H4 (cell line): Measurements from ENCODE around the gene H6PD. TPM values are rescaled to one million over a fixed set of nuclear protein-coding genes. Genes with fewer than 3 reads are reported as not detected.
A peak's percentile ranks its signal among the peaks of the same experiment; 100 is the strongest.

ENCODE experiments used
- DNase-seq: peaks from one replicate; pipeline ENCODE4 v3.0.0-alpha.2; 2015; ENCODE audit warnings: low spot score
- total RNA-seq: library from RNA; depleted of rRNA; stranded (reverse); fragments of >200 nt; shearing (Covaris generic); gene quantifications from 2 replicates; pipeline ENCODE4 v1.2.3, GENCODE V29; 2014

Gene H6PD
- total RNA-seq, 1 experiment from 2014 or later = 10.0 TPM

DNA sequence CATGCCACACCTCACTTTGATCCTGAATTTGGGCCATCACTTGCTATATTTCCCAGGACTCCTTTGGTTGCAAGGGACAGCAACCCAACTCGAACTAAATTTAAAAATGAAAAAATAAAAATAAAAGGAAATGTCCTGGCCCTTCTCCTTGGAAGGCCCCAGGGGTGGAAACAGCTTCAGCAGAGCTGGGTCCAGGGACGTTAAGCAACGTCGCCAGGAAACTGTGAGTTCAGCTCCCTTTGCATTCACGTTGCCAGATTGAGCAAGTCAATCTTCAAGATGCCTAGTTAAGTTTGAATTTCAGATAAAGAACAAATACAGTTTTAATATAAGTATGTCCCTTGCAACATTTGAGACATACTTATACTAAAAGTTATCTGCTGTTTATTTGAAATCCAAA, 43.5 kb downstream of the H6PD start:
- no peak for DNase-seq

- DNase-seq = no peak
Observed at GRCh38 chr1:9278585-9279153, 44.1 kb downstream of the H6PD start.

GRCh38 chr1:9279172-9279840, 44.7 kb downstream of the H6PD start:
- DNase-seq = no peak

GRCh38 chr1:9280015-9280860, 45.7 kb downstream of the H6PD start:
- DNase-seq = peak; percentile 76

DNA sequence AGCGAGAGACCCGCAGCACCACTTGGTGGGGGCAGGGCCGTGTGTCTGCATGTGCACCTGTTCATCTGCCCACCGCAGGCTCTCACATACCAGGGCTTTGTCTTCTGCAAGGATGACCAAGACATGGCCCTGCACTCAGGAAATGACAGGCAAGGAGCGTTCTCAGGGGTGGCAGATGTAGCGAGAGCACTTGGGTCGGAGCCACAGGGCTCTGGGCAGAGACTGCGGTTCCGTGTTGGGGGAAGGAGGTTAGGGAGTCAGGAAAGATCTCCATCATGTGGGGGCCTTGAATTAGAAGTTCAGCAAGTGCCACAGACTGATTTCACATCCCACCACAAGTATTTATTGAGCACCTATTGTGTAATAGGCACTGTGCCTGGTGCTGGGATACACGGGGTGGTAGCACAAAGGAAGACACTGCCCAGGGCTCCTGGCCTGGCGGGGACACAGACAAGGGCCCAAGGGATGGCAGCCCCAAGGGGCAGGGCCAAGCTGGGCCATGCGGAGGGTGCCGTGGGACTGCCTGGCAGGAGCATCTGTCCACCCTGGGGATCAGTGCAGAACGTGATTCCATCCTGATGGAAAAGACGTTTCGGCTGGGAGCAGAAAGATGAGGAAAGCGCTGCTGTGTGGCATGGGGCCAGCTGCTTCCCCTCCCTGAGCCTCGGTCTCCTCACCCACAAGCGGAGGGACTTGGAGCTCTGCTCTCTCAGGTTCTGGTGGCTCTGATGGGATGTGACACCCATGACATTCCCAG, 46.7 kb downstream of the H6PD start:
- DNase-seq = no peak

DNA sequence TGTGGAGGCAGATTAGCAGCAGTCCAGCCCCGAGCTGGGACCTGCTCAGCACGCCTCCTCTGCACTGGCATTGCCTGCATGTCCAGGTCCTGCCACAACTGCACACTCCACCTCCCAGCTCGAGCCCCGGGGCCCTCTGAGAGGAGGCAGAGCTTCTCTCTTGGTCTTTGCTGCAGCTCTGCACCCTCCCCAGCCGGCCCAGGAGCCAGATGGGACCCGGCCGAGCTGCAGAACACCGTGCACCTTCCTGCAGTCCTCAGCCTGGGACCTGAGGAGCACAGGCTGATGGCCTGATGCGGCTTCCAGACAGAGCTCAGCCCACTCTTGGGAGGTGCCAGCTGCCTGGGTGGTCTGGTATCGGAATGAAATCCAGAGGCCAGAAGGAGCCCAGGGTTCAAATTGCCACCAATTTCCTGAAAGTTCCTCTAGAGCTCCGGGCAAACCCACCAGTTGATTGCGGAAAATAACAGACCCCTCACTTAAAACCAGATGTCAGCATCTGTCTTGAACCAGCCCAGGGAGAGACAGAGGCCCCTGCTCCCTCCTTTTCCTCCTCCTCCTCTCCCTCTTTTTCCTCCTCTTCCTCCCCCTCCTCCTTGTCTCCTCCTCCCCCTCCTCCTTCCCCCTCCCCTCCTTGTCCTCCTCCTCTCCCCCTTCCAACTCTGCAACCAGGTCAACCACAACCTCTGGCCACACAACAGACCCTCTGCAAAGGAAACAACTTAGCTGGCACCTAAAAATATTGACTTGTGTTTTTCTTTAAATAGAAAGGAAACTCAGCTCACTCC, 47.5 kb downstream of the H6PD start:
- no peak for DNase-seq

GRCh38 chr1:9282696-9282955, 48.1 kb downstream of the H6PD start:
- DNase-seq = no peak

GRCh38 chr1:9284061-9284460, 49.5 kb downstream of the H6PD start:
- DNase-seq = no peak

GRCh38 chr1:9286556-9286955, 52.0 kb downstream of the H6PD start:
- no peak for DNase-seq

DNA sequence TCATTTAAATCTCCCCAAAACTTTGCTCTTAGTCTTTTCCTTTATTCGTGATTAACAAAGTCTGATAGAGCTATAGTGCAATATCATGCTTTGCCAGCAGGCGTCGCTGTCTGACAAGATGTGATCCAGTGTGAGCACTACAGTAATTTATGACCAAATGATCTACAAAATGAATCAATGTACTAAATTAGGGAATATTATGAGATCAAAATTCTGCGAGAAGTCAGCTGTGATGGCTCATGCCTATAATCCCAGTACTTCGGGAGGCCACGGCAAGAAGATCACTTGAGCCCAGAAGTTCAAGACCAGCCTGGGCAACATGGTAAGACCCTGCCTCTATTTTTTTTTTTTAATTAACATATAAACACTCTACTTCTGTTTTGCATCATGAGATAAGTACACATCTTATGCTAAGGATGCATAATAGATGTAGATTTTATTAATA, 54.5 kb downstream of the H6PD start:
- DNase-seq = peak; percentile 60

- peak; percentile 59 for DNase-seq
Observed at GRCh38 chr1:9289711-9290485, 55.3 kb downstream of the H6PD start.

DNA sequence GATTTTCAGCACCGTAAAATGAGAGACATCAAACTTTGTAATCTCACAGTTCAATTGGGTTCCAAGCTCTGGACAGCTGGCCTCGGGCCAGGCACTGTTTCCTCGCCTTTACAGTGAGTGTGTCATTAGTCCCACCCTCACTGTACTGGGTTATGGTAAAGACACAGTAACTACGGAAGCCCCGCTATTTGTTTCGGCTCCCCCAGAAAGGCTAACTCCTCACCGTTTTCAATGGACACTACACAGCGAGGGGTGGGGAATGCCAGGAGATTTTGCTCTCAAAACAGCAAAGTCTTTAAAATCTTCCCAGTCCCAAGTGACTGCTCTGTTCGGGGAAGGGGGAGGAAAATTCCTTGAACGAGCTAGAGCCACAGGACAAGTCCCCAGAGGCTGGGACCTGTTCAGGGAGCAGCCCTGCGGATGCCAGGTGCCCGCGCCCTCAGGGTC, 57.4 kb downstream of the H6PD start:
- DNase-seq = no peak

- peak; percentile 45 for DNase-seq
Observed at GRCh38 chr1:9292361-9293240, 58.0 kb downstream of the H6PD start, which contains the start of gene SPSB1. Gene SPSB1 (plus strand): TSS chr1:9292894. CDS start chr1:9355892, 62,998 bp downstream.

DNA sequence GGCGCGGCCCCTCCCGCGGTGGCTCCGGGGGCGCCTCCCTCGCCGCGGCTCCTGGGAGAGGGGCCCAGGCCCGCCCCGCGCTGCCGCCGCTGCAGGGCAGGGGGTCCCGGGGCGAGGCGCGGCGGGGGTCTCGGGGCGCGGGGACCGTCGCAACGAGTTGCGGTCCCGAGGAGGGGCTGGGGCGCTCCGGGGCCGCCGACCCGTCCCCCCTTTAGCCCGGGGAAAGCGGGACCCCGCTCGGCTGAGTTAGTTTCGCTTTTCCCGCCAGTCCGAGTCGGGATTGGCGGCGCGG, 58.6 kb downstream of the H6PD start:
- DNase-seq = no peak

- DNase-seq = no peak
Observed at GRCh38 chr1:9293533-9294404, 59.2 kb downstream of the H6PD start.

DNA sequence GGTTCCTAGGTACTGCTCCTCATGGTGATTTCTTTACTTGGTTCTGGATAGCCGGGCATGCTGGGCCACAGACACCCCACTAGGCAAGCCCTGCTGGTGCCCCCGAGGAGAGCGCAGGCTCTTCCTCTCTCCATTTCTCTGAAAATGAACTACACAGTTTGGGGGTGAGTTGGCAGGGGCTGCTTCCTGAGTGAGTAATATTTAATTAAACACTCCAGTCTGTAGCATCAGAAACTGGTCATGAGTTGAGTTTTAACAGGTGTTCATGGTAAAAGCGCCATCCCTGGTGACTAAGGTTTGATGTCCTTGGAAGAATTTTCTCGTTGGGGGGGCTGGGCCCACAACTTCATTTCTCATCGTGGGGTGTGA, 59.8 kb downstream of the H6PD start:
- DNase-seq = peak; percentile 52

- DNase-seq = peak; percentile 66
Observed at GRCh38 chr1:9294910-9295636, 60.5 kb downstream of the H6PD start.

DNA sequence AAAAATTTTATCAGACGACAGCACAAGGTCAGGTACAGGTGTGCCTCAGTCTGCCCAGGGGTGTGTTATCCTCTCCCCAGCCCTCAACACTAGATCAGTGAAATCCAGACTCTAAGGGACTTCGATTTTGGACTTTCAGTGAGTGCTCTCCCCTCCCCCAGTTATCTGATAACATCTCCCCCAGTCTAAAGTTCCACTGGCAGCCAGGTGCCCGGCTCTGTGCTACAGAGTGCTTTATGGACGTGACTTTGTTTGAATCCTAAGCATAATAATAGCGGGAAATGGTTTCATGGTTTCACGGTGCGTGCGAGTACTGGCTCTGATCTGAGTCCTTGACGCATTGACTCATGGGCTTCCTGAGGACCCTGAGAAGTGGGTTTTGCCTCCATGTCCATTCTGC, 61.3 kb downstream of the H6PD start:
- no peak for DNase-seq
